A172 (cell line): ENCODE data around the gene SLC35F3. TPM values are rescaled to one million over a fixed set of nuclear protein-coding genes. Genes with fewer than 3 reads are reported as not detected.
A peak's percentile ranks its signal among the peaks of the same experiment; 100 is the strongest.
"Not testable (repeated sequence)": the region's sequence is repeated elsewhere in the genome, so short reads cannot be mapped to it uniquely, and the experiment has no call there.

Experiments
- DNase-seq: peaks from one replicate; pipeline ENCODE4 v3.0.0-alpha.2; 2015; ENCODE audit warnings: low spot score
- total RNA-seq: library from RNA; depleted of rRNA; stranded (reverse); fragments of >200 nt; shearing (Covaris generic); gene quantifications from 2 replicates; pipeline ENCODE4 v1.2.3, GENCODE V29; 2014

Gene SLC35F3
- total RNA-seq, 1 experiment from 2014 or later = not detected

GRCh38 chr1:234106032-234106431, 201.6 kb downstream of the SLC35F3 start:
- DNase-seq = no peak

- no peak for DNase-seq
Measured at GRCh38 chr1:234107416-234108021, 203.0 kb downstream of the SLC35F3 start.

- no peak for DNase-seq
Measured at GRCh38 chr1:234108921-234109320, 204.4 kb downstream of the SLC35F3 start.

- no peak for DNase-seq
Measured at GRCh38 chr1:234109840-234110239, 205.4 kb downstream of the SLC35F3 start.

GRCh38 chr1:234111458-234112142, 207.1 kb downstream of the SLC35F3 start:
- DNase-seq = peak; percentile 51

- DNase-seq = peak; percentile 67
Measured at GRCh38 chr1:234114648-234115307, 210.3 kb downstream of the SLC35F3 start.

GRCh38 chr1:234118911-234119310, 214.4 kb downstream of the SLC35F3 start:
- DNase-seq = no peak

GRCh38 chr1:234119431-234119830, 215.0 kb downstream of the SLC35F3 start:
- DNase-seq = no peak

GRCh38 chr1:234120327-234120944, 216.0 kb downstream of the SLC35F3 start:
- DNase-seq = no peak

GRCh38 chr1:234121659-234122058, 217.2 kb downstream of the SLC35F3 start:
- not testable (repeated sequence) for DNase-seq

GRCh38 chr1:234122571-234122970, 218.1 kb downstream of the SLC35F3 start:
- not testable (repeated sequence) for DNase-seq

GRCh38 chr1:234123867-234124266, 219.4 kb downstream of the SLC35F3 start:
- DNase-seq = no peak

GRCh38 chr1:234125283-234125682, 220.8 kb downstream of the SLC35F3 start:
- peak; percentile 46 for DNase-seq

GRCh38 chr1:234125714-234126113, 221.2 kb downstream of the SLC35F3 start:
- DNase-seq = no peak

GRCh38 chr1:234127026-234127671, 222.7 kb downstream of the SLC35F3 start:
- DNase-seq = no peak

- no peak for DNase-seq
Measured at GRCh38 chr1:234132795-234133194, 228.3 kb downstream of the SLC35F3 start.

GRCh38 chr1:234134878-234135277, 230.4 kb downstream of the SLC35F3 start:
- DNase-seq = no peak

- DNase-seq = no peak
Measured at GRCh38 chr1:234135501-234135900, 231.0 kb downstream of the SLC35F3 start.

GRCh38 chr1:234136073-234136472, 231.6 kb downstream of the SLC35F3 start:
- DNase-seq = no peak

- peak; percentile 99 for DNase-seq
Measured at GRCh38 chr1:234139966-234140365, 235.5 kb downstream of the SLC35F3 start.

- no peak for DNase-seq
Measured at GRCh38 chr1:234140388-234140787, 235.9 kb downstream of the SLC35F3 start.

- DNase-seq = peak; percentile 30
Measured at GRCh38 chr1:234141006-234141405, 236.5 kb downstream of the SLC35F3 start.
